ENCODE results near the gene DRAP1.

Gene DRAP1

DNA sequence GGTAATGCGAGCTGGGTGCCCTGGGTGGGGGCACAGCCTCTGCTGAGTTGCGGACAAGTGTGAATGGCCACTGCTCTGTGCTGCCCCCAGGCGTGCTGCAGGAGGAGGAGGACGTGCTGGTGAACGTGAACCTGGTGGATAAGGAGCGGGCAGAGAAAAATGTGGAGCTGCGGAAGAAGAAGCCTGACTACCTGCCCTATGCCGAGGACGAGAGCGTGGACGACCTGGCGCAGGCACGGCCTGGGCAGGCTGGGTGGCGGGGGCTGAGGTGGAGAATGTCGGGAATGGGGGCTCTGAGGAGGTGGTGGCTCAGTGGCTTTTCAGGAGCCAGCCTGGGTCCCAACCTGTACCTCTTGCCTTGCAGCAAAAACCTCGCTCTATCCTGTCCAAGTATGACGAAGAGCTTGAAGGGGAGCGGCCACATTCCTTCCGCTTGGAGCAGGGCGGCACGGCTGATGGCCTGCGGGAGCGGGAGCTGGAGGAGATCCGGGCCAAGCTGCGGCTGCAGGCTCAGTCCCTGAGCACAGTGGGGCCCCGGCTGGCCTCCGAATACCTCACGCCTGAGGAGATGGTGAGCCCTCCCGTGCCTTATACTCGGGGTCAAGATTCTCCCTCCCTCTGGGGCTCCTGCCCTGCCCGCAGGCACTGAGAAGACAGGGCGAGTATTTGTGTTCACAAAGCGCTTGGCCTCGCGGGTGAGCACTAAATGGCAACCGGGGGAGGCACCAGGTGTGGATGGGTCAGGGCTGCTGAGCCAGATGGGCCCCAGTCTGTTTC is 46.9 kb downstream of the DRAP1 start:
- DNase-seq, result no peak

DNA sequence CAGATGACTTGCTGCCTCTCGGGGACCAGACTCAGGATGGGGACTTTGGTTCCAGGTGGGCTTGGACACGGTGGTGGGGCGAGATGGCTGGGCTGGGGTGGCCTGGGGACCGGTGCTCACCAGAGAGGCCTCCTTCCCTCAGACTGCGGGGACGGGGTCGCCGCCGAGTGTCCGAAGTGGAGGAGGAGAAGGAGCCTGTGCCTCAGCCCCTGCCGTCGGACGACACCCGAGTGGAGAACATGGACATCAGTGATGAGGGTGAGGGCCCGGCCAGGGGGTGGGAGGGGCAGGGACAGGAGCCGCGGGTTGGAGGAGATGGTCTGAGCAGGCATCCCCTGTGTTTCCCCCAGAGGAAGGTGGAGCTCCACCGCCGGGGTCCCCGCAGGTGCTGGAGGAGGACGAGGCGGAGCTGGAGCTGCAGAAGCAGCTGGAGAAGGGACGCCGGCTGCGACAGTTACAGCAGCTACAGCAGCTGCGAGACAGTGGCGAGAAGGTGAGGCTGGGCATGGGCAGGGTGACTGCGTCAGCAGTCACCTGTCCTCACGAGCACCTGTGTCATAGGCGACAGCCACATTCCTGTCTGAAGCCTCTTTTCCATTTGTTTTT is 48.2 kb downstream of the DRAP1 start:
- DNase-seq, result no peak

DNA sequence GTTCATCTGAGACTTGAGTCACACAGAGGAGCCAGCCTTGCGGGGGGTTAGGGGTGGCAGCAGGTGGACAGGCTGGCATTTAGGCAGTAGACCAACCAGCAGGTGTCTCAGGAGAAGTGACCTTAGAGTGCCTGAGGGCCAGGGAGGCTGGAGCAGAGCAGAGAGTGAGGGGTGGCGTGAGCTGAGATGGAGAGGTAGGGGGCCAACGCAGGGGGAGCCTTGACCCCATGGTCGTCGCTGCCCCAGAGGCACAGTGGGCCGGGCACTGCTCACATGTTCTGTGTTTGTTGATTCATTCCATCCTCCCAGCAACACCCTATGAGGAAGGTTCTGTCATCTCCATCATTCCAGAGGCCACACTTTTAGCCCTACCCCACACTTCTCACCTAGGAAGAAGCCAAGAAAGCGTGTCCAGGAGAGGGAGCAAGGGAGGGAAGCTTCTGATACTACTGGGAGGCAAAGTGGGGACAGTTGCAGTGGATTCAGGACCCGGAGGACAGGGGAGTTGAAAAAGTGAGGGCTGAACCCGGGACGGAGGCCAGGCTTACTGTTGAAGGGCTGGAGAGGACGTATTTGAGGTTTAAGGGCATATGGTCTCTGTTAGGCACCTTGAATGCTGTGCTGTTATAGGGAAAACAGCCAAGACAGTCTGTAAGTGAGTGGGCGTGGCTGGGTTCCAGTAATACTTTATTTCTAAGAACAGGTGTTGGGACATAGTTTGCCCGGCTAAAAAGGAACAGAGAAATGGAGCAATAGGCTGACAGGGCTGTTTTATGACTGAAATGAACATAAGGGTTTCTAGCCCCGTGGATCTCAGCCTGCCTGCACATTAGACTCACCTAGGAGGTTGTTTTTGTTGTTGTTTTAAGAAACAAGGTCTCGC is 49.6 kb downstream of the DRAP1 start:
- DNase-seq, result no peak
